ENCODE measurements around the gene PHAX. TPM values are rescaled to one million over a fixed set of nuclear protein-coding genes. Genes with fewer than 3 reads are reported as not detected.
"Not testable (repeated sequence)": the region's sequence is repeated elsewhere in the genome, so short reads cannot be mapped to it uniquely, and the experiment has no call there.

PHAX gene
- total RNA-seq, 1 experiment from 2014 or later: 63.6 TPM

- TF ChIP-seq CTCF (IDR thresholded peaks at IDR 0.05; ENCODE audit: unreplicated experiment): peak; percentile 82
- Mint-ChIP-seq H3K4me1 (ENCODE audit: low read depth, unreplicated experiment) (no peaks in the 10 kb centered on the region), H3K9me3 (ENCODE audit: low read depth, unreplicated experiment) (no peaks in the 10 kb centered on the region), H3K4me3 (ENCODE audit: low read depth, unreplicated experiment) (no peak overlapping the region), H3K36me3 (ENCODE audit: insufficient read depth, unreplicated experiment) (no peaks in the 10 kb centered on the region), H3K27me3 (ENCODE audit: unreplicated experiment) (no peaks in the 10 kb centered on the region), H3K27ac (ENCODE audit: unreplicated experiment) (no peak overlapping the region)
- intact Hi-C loops (cut with micrococcal nuclease; ENCODE audit: unreplicated experiment): loop anchor here (2.0 to 10.0 kb wide), 5 partner anchors 126 to 836 kb away; partner anchors contain the start of gene MEGF10
- CTCF ChIA-PET: interaction anchor here (0.7 kb wide), 2 partner anchors 12 to 146 kb away, joined by 3 to 5 read pairs; no protein-coding TSS in a partner anchor
- BruUV-seq (replicated peaks): no TSS peak
- DNase-seq: peak; percentile 13
These were observed 55.8 kb downstream of the PHAX start for GRCh38 chr5:126656401-126657007.

- no peak overlapping the region for H3K27ac Mint-ChIP-seq (ENCODE audit: unreplicated experiment)
- no peak overlapping the region for H3K4me3 Mint-ChIP-seq (ENCODE audit: low read depth, unreplicated experiment)
- no peaks in the 10 kb centered on the region for H3K36me3 Mint-ChIP-seq (ENCODE audit: insufficient read depth, unreplicated experiment)
- intact Hi-C loops (cut with micrococcal nuclease; ENCODE audit: unreplicated experiment): loop anchor here (5.0 to 10.0 kb wide), 4 partner anchors 124 to 834 kb away; partner anchors contain the start of gene MEGF10
- no peak for TF ChIP-seq CTCF (IDR thresholded peaks at IDR 0.05; ENCODE audit: unreplicated experiment)
- DNase-seq: no peak
- BruUV-seq (replicated peaks): no TSS peak
- H3K4me1 Mint-ChIP-seq (ENCODE audit: low read depth, unreplicated experiment): no peaks in the 10 kb centered on the region
- CTCF ChIA-PET: interaction anchor here (0.6 to 1.7 kb wide), 2 partner anchors 14 to 150 kb away, joined by 5 to 6 read pairs; no protein-coding TSS in a partner anchor
- H3K9me3 Mint-ChIP-seq (ENCODE audit: low read depth, unreplicated experiment): no peaks in the 10 kb centered on the region
- no peaks in the 10 kb centered on the region for H3K27me3 Mint-ChIP-seq (ENCODE audit: unreplicated experiment)
These were observed 57.8 kb downstream of the PHAX start for GRCh38 chr5:126658561-126658960.

- BruUV-seq (replicated peaks): no TSS peak
- Mint-ChIP-seq H3K27me3 (ENCODE audit: unreplicated experiment) (no peaks in the 10 kb centered on the region), H3K27ac (ENCODE audit: unreplicated experiment) (no peak overlapping the region), H3K4me3 (ENCODE audit: low read depth, unreplicated experiment) (no peak overlapping the region), H3K9me3 (ENCODE audit: low read depth, unreplicated experiment) (no peaks in the 10 kb centered on the region), H3K36me3 (ENCODE audit: insufficient read depth, unreplicated experiment) (no peaks in the 10 kb centered on the region), H3K4me1 (ENCODE audit: low read depth, unreplicated experiment) (peaks cover 2% of the 10 kb centered on the region)
- CTCF ChIA-PET: interaction anchor here (0.5 to 1.7 kb wide), 2 partner anchors 116 to 149 kb away, joined by 3 to 6 read pairs; no protein-coding TSS in a partner anchor
- TF ChIP-seq CTCF (IDR thresholded peaks at IDR 0.05; ENCODE audit: unreplicated experiment): no peak
- intact Hi-C loops (cut with micrococcal nuclease; ENCODE audit: unreplicated experiment): loop anchor here (5.0 to 10.0 kb wide), 4 partner anchors 122 to 832 kb away; partner anchors contain the start of gene MEGF10
- no peak for DNase-seq
These were observed 59.2 kb downstream of the PHAX start for GRCh38 chr5:126659805-126660482.

GRCh38 chr5:126664586-126664985 lies 63.8 kb downstream of the PHAX start:
- H3K4me1 Mint-ChIP-seq (ENCODE audit: low read depth, unreplicated experiment): peaks cover 7% of the 10 kb centered on the region
- no peak for TF ChIP-seq CTCF (IDR thresholded peaks at IDR 0.05; ENCODE audit: unreplicated experiment)
- CTCF ChIA-PET: no interaction called here
- no peaks in the 10 kb centered on the region for H3K9me3 Mint-ChIP-seq (ENCODE audit: low read depth, unreplicated experiment)
- no TSS peak for BruUV-seq (replicated peaks)
- no peaks in the 10 kb centered on the region for H3K27me3 Mint-ChIP-seq (ENCODE audit: unreplicated experiment)
- intact Hi-C loops (cut with micrococcal nuclease; ENCODE audit: unreplicated experiment): no loop called here
- no peak overlapping the region for H3K4me3 Mint-ChIP-seq (ENCODE audit: low read depth, unreplicated experiment)
- H3K36me3 Mint-ChIP-seq (ENCODE audit: insufficient read depth, unreplicated experiment): no peaks in the 10 kb centered on the region
- no peak overlapping the region for H3K27ac Mint-ChIP-seq (ENCODE audit: unreplicated experiment)
- DNase-seq: no peak

- H3K4me1 Mint-ChIP-seq (ENCODE audit: low read depth, unreplicated experiment); CTCF ChIA-PET; H3K27me3 Mint-ChIP-seq (ENCODE audit: unreplicated experiment); intact Hi-C loops (cut with micrococcal nuclease; ENCODE audit: unreplicated experiment); H3K4me3 Mint-ChIP-seq (ENCODE audit: low read depth, unreplicated experiment); H3K27ac Mint-ChIP-seq (ENCODE audit: unreplicated experiment); H3K36me3 Mint-ChIP-seq (ENCODE audit: insufficient read depth, unreplicated experiment); BruUV-seq (replicated peaks); H3K9me3 Mint-ChIP-seq (ENCODE audit: low read depth, unreplicated experiment); DNase-seq: not testable (repeated sequence)
These were observed 69.4 kb downstream of the PHAX start for GRCh38 chr5:126670109-126670508.

- BruUV-seq (replicated peaks); H3K36me3 Mint-ChIP-seq (ENCODE audit: insufficient read depth, unreplicated experiment); H3K4me3 Mint-ChIP-seq (ENCODE audit: low read depth, unreplicated experiment); H3K9me3 Mint-ChIP-seq (ENCODE audit: low read depth, unreplicated experiment); DNase-seq; H3K27me3 Mint-ChIP-seq (ENCODE audit: unreplicated experiment); intact Hi-C loops (cut with micrococcal nuclease; ENCODE audit: unreplicated experiment); CTCF ChIA-PET; H3K4me1 Mint-ChIP-seq (ENCODE audit: low read depth, unreplicated experiment); H3K27ac Mint-ChIP-seq (ENCODE audit: unreplicated experiment): not testable (repeated sequence)
These were observed 70.9 kb downstream of the PHAX start for GRCh38 chr5:126671681-126672080.
